HL-60 (cell line): ENCODE data around the gene SPATA1.
"Not testable (repeated sequence)": the region's sequence is repeated elsewhere in the genome, so short reads cannot be mapped to it uniquely, and the experiment has no call there.

Source experiments
- DNase-seq, 2 experiments: peaks; one replicate each; pipeline ENCODE4 v3.0.0-alpha.2; 2010 to 2020; ENCODE audit warnings: low read depth in 1 of 2, low spot score in 1 of 2
- H3K27ac ChIP-seq: fragments of 250-450 bp; sonication (Bioruptor Pico); replicated peaks from 2 replicates; pipeline ENCODE4 v1.5.1; 2020; ENCODE audit warnings: mild to moderate bottlenecking, moderate library complexity
- H3K27me3 ChIP-seq: fragments of 250-450 bp; sonication (Bioruptor Pico); 2 replicates; pipeline ENCODE4 v1.5.1; 2021; ENCODE audit warnings: mild to moderate bottlenecking, moderate library complexity; ENCODE audit not compliant: insufficient read depth, poor library complexity, severe bottlenecking
- H3K4me3 ChIP-seq: replicated peaks from 2 replicates; pipeline ENCODE4 v1.5.1; 2011; ENCODE audit warnings: mild to moderate bottlenecking, control low read depth, low read length; ENCODE audit not compliant: insufficient read depth
- CTCF ChIP-seq: IDR thresholded peaks from one replicate; pipeline ENCODE4 v1.5.1; 2011; ENCODE audit warnings: low read length, control low read depth, inconsistent platforms; ENCODE audit not compliant: insufficient read depth
- GABPA ChIP-seq: IDR thresholded peaks from 2 replicates; pipeline ENCODE4 v1.6.1; 2012; ENCODE audit warnings: low read depth
- POLR2AphosphoS5 ChIP-seq: IDR thresholded peaks from 2 replicates; pipeline ENCODE4 v1.6.1; 2012; ENCODE audit warnings: low read depth
- REST ChIP-seq: IDR thresholded peaks from 2 replicates; pipeline ENCODE4 v1.6.1; 2012; ENCODE audit warnings: low read depth; ENCODE audit not compliant: insufficient replicate concordance
- SPI1 ChIP-seq: IDR thresholded peaks from 2 replicates; pipeline ENCODE4 v1.6.1; 2012; ENCODE audit warnings: low read depth, mild to moderate bottlenecking, borderline replicate concordance

Gene SPATA1

GRCh38 chr1:84583648-84584047, 77.5 kb downstream of the SPATA1 start:
- no peak for DNase-seq
- H3K27me3 ChIP-seq, result no peaks in the 10 kb centered on the region
- TF ChIP-seq CTCF (no peak), POLR2AphosphoS5 (no peak), SPI1 (no peak), GABPA (no peak), REST (no peak)
- H3K4me3 ChIP-seq, result no peak overlapping the region
- H3K27ac ChIP-seq, result no peak overlapping the region

GRCh38 chr1:84584126-84584525, 77.9 kb downstream of the SPATA1 start:
- TF ChIP-seq SPI1 (no peak), POLR2AphosphoS5 (no peak), CTCF (no peak), GABPA (no peak), REST (no peak)
- no peaks in the 10 kb centered on the region for H3K27me3 ChIP-seq
- H3K27ac ChIP-seq, result no peak overlapping the region
- DNase-seq, result no peak
- H3K4me3 ChIP-seq, result no peak overlapping the region

- H3K27me3 ChIP-seq, result no peaks in the 10 kb centered on the region
- no peak overlapping the region for H3K4me3 ChIP-seq
- H3K27ac ChIP-seq, result no peak overlapping the region
- no peak for DNase-seq
- TF ChIP-seq CTCF, result no peak
These were observed 79.6 kb downstream of the SPATA1 start for GRCh38 chr1:84585803-84586202.

- Histone ChIP-seq H3K27ac (no peak overlapping the region), H3K27me3 (no peaks in the 10 kb centered on the region), H3K4me3 (no peak overlapping the region)
- no peak for DNase-seq
- no peak for TF ChIP-seq POLR2AphosphoS5
- TF ChIP-seq SPI1, result no peak
- no peak for TF ChIP-seq CTCF
- TF ChIP-seq GABPA, result no peak
- no peak for TF ChIP-seq REST
These were observed 80.9 kb downstream of the SPATA1 start for GRCh38 chr1:84587099-84587498.

- H3K4me3 ChIP-seq, DNase-seq, H3K27me3 ChIP-seq, H3K27ac ChIP-seq: not testable (repeated sequence)
These were observed 88.8 kb downstream of the SPATA1 start for GRCh38 chr1:84594959-84595358.
